Activated naive CD4-positive, alpha-beta T cell treated with Interleukin-2 at 50 U/mL for 16 hours (primary cell): Measurements from ENCODE around the gene PPARGC1A.

Source experiments
- DNase-seq: peaks from one replicate; pipeline ENCODE4 v3.0.0-alpha.2; 2020

Gene PPARGC1A

DNA sequence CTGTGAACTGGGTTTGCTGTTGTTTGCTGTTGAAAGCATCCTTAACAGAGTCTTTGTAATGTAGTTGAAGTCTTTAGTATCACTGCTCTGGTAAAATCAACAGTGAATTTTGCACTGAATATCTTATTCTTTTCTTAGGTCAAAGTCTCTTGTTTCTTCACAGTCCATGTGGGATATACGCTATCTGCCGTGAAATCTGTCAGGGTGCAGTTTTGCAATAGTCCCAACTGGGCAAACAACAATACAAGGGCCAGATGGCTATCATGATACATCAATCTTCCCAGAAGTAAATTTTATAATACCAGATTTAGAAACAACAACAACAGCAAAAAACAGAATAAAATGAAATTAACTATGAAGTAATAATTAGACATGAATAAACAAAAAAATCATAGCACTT, 123.5 kb downstream of the PPARGC1A start:
- no peak for DNase-seq

DNA sequence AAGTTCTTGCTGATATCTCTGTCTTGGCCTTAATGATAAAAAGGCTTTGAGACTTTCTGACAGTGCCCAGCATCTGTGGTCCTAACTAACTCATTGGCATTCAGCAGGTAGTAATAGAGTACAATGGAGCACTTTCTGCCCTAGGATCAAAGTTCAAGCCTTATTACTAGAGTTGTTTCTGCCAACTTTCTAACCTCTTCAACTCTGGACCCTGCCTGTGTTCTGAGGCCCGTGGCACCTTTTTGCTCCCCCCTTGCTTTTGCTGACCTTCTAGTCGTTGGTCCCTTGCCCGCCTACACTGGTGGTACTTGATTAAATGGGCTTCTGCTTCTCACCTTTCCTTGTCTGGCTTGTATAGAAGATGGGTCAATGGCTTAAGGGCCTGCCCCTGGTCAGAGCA, 126.3 kb downstream of the PPARGC1A start:
- no peak for DNase-seq

DNA sequence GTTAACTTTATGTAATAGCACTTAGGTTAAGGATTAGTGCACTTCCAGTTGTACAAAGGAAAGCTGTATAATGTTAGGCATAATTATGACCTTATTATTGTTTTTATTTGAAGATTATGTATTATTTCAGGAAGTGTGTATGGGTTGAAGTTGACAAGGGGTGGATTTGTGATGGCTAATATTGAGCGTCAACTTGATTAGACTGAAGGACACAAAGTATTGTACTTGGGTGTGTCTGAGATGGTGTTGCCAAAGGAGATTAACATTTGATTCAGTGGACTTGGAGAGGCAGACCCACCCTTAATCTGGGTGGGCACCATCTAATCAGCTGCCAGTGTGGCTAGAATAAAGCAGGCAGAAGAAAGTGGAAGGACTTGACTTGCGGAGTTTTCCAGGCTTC, 127.3 kb downstream of the PPARGC1A start:
- DNase-seq = no peak

DNA sequence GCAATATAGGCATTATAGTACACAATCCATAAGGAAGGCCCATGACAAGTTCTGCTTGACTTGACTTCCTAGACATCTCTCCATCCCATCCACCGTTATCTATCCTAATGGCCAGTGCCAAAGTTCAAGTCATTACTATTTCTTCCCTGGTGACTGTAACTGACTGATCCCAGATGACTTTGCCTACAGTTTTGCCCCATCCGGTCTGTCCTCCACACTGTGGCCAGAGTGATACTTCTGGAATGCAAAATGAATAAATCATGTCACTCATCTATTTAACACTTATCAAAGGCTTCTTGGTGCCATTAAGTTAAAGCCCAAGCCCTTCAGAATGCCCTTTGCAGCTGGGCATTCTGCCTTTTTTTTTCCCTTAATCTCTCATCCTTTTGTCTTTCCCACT, 130.8 kb downstream of the PPARGC1A start:
- no peak for DNase-seq

GRCh38 chr4:23754688-23755087, 135.2 kb downstream of the PPARGC1A start:
- no peak for DNase-seq

DNA sequence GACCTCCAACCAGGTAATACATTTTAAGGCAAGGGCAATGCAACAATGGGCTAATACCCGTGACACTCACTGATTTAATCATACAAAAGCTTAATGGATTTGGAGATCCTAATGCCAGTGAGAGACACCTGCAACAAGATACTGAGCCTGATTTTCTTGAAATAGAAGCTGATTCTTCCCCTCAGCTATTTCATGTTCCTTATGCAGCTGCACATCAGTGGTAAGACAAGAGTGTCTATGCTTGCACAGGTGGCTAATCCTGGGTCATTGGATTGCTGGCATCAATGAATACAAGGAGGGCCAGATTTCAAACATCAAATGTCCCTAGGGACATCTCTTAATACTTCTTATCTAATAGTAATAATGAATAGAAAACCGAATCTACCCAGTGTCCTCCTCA, 139.7 kb downstream of the PPARGC1A start:
- DNase-seq = no peak

DNA sequence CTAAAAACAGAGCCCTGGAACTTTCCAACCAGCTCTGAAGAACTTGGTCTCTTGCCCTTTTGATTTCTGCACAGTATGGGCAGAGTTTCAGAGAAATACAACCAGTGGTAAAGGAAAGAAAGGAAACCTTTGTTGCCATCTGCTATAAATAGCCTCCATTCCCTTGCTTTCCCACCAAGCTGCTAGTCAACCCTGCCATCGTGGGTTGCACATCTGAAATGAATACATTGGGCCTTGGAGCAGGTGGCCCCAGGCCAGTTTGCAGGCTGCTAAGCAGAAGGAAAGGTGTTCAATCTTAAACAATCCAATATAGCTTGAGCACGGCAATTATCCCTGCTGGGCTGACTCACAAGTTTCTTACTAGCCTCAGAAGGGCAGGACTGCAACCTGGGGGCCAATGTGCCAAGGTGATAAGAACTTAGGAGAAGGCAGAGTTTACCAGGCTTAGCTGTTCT, 142.5 kb downstream of the PPARGC1A start:
- no peak for DNase-seq

DNA sequence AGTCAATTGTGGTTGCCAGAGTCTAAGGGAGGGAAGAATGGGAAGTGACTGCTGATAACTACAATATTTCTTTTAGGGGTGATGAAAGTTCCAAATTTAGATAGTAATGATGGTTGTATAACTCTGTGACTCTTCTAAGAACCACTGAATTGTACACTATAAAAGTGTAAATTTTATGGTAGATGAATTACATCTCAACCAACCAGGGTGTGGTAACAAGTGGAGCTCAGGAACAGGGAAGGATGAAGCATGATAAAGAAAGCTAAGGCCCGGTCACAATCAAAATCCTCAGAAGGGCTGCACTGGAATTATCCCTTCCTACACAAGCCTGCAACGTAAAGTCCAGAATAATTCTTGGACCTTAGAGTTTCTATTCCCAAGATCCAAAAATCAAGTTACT, 143.2 kb downstream of the PPARGC1A start:
- no peak for DNase-seq

DNA sequence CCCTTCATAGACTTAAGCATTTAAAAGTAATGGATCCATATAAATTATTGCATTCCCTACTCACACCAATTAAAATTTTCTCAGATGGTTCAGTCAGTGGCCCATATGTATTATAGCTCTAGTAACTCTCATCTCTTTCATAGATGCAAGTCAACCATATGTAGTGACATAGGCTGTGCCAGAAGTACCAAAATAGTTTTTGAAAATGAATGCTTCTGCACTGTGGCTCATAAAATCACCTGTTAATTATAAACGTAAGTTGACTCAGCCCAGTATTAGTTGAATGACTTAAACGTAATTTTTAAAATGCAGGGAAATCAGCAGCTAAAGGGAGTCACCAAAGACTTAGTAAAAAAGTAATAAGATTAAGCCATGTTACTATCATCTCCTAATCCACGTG, 143.8 kb downstream of the PPARGC1A start:
- DNase-seq = no peak

GRCh38 chr4:23745377-23745776, 144.5 kb downstream of the PPARGC1A start:
- no peak for DNase-seq
